22Rv1 (cell line): ENCODE measurements around the gene SLC6A6.

Experiments used
- CTCF ChIP-seq: fragments of 450-650 bp; IDR thresholded peaks from 2 replicates; pipeline ENCODE4 v1.5.1; 2017; ENCODE audit warnings: mild to moderate bottlenecking
- ZFX ChIP-seq: fragments of 450-650 bp; IDR thresholded peaks from 2 replicates; pipeline ENCODE4 v1.6.1; 2017; ENCODE audit warnings: antibody characterized with exemption, borderline replicate concordance

GRCh38 chr3:14379843-14380242, 22.6 kb upstream of the SLC6A6 start:
- no peak for TF ChIP-seq CTCF
- TF ChIP-seq ZFX: no peak
